H1 (cell line): Measurements from ENCODE around the gene HOXD4. TPM values are rescaled to one million over a fixed set of nuclear protein-coding genes. Genes with fewer than 3 reads are reported as not detected.

Experiments used
- CTCF ChIA-PET: fragments of 300-600 bp; sonication (Branson Sonifier 250); formaldehyde crosslinking; loops from one replicate; lab custom pipeline; 2021; ENCODE audit not compliant: partially characterized antibody; lab: Charles Lee
- POLR2A ChIA-PET: fragments of 300-600 bp; sonication (Branson Sonifier 250); formaldehyde crosslinking; loops from one replicate; lab custom pipeline; 2021; ENCODE audit warnings: inconsistent platforms; ENCODE audit not compliant: partially characterized antibody; lab: Charles Lee
- DNase-seq, 2 experiments: peaks; one replicate each; pipeline versions ENCODE4 v3.0.0 to v3.0.0-alpha.2; 2010 to 2022; ENCODE audit warnings: low spot score in 2 of 2, low read depth in 1 of 2, mixed read lengths in 1 of 2
- FAIRE-seq: peaks from 2 replicates; lab custom pipeline; 2011; peaks lifted over from hg19 to GRCh38; lab: Jason Lieb, UNC
- H2AFZ ChIP-seq: 2 replicates; pipeline ENCODE4 v1.8.1; 2012; ENCODE audit warnings: low read length, inconsistent platforms
- H2AK5ac ChIP-seq: 2 replicates; pipeline ENCODE4 v1.6.1; 2013; ENCODE audit warnings: low read depth, low read length
- H2BK120ac ChIP-seq: replicated peaks from 2 replicates; pipeline ENCODE3; 2013; ENCODE audit warnings: low read depth, low read length, inconsistent platforms
- H2BK12ac ChIP-seq: 2 replicates; pipeline ENCODE4 v1.6.1; 2013; ENCODE audit warnings: low read depth, low read length
- H2BK15ac ChIP-seq: 2 replicates; pipeline ENCODE4 v1.6.1; 2013; ENCODE audit warnings: low read length
- H2BK20ac ChIP-seq: 2 replicates; pipeline ENCODE4 v1.6.1; 2013; ENCODE audit warnings: low read length
- H2BK5ac ChIP-seq: 2 replicates; pipeline ENCODE4 v1.6.1; 2013; ENCODE audit warnings: low read depth, low read length
- H3K14ac ChIP-seq: 2 replicates; pipeline ENCODE4 v1.6.1; 2013; ENCODE audit warnings: inconsistent platforms; ENCODE audit not compliant: insufficient read length
- H3K18ac ChIP-seq: 2 replicates; pipeline ENCODE4 v1.6.1; 2013; ENCODE audit warnings: low read length; ENCODE audit errors: extremely low read depth
- H3K23ac ChIP-seq: 2 replicates; pipeline ENCODE4 v1.6.1; 2013; ENCODE audit warnings: inconsistent platforms; ENCODE audit not compliant: insufficient read length
- H3K23me2 ChIP-seq: 2 replicates; pipeline ENCODE4 v1.6.1; 2013; ENCODE audit warnings: low read depth, low read length
- H3K27ac ChIP-seq: 2 replicates; pipeline ENCODE4 v1.6.1; 2011; ENCODE audit warnings: low read depth, low read length, inconsistent platforms
- H3K27me3 ChIP-seq, 4 experiments: replicated peaks in 1 of 4; 1 replicate in 1 of 4; 2 replicates in 3 of 4; pipeline versions ENCODE4 v1.6.1 to v1.8.1; 2011 to 2013; ENCODE audit warnings: low read length in 3 of 4, mild to moderate bottlenecking in 3 of 4, inconsistent platforms in 2 of 4, mixed read lengths in 2 of 4, moderate library complexity in 1 of 4; ENCODE audit not compliant: control insufficient read depth in 3 of 4, insufficient read depth in 3 of 4; ENCODE audit errors: extremely low read depth in 1 of 4
- H3K36me3 ChIP-seq, 4 experiments: 2 replicates each; pipeline versions ENCODE4 v1.6.1 to v1.8.1; 2011 to 2013; ENCODE audit warnings: mild to moderate bottlenecking in 4 of 4, low read length in 3 of 4, moderate library complexity in 2 of 4, control low read depth in 1 of 4, inconsistent platforms in 1 of 4; ENCODE audit not compliant: insufficient read depth in 4 of 4, control insufficient read depth in 2 of 4
- H3K4ac ChIP-seq: replicated peaks from 2 replicates; pipeline ENCODE3; 2013; ENCODE audit warnings: low read length, low read depth, mixed read lengths, inconsistent platforms; ENCODE audit not compliant: insufficient read length
- H3K4me1 ChIP-seq, 4 experiments: replicated peaks in 1 of 4; 1 replicate in 1 of 4; 2 replicates in 3 of 4; pipeline versions ENCODE4 v1.6.1 to v1.8.1; 2011 to 2013; ENCODE audit warnings: low read length in 3 of 4, inconsistent platforms in 2 of 4, mixed read lengths in 1 of 4; ENCODE audit not compliant: insufficient read depth in 4 of 4, control insufficient read depth in 3 of 4
- H3K4me2 ChIP-seq, 2 experiments: 2 replicates each; pipeline versions ENCODE4 v1.6.1 to v1.8.1; 2011 to 2013; ENCODE audit warnings: low read depth in 2 of 2, low read length in 2 of 2, control low read depth in 1 of 2, inconsistent platforms in 1 of 2, mild to moderate bottlenecking in 1 of 2; ENCODE audit not compliant: insufficient read depth in 1 of 2
- H3K4me3 ChIP-seq, 4 experiments: fragments of 200-600, 300-600 bp in 1 of 4; sonication (generic), shearing (Covaris generic), sonication (Bioruptor Twin) in 1 of 4; 2 replicates each; pipeline versions ENCODE4 v1.5.1 to v1.8.1; 2011 to 2016; ENCODE audit warnings: low read length in 4 of 4, low read depth in 3 of 4, control low read depth in 2 of 4, inconsistent platforms in 2 of 4, mild to moderate bottlenecking in 2 of 4, mixed read lengths in 1 of 4, moderate library complexity in 1 of 4; ENCODE audit not compliant: insufficient read depth in 2 of 4; ENCODE audit errors: extremely low read depth in 1 of 4
- H3K56ac ChIP-seq: replicated peaks from 2 replicates; pipeline ENCODE3; 2013; ENCODE audit warnings: low read depth, mild to moderate bottlenecking, mixed read lengths, low read length, inconsistent platforms; ENCODE audit not compliant: insufficient read length
- H3K79me1 ChIP-seq: 2 replicates; pipeline ENCODE4 v1.6.1; 2013; ENCODE audit warnings: low read depth, low read length, control low read depth
- H3K79me2 ChIP-seq, 2 experiments: 2 replicates each; pipeline versions ENCODE4 v1.6.1 to v1.8.1; 2012 to 2013; ENCODE audit warnings: low read length in 2 of 2, mild to moderate bottlenecking in 2 of 2, inconsistent platforms in 1 of 2; ENCODE audit not compliant: insufficient read depth in 2 of 2, control insufficient read depth in 1 of 2
- H3K9ac ChIP-seq, 4 experiments: replicated peaks in 1 of 4; 1 replicate in 1 of 4; 2 replicates in 3 of 4; pipeline versions ENCODE4 v1.6.1 to v1.8.1; 2011 to 2013; ENCODE audit warnings: low read depth in 3 of 4, low read length in 3 of 4, control low read depth in 2 of 4, mild to moderate bottlenecking in 2 of 4, moderate library complexity in 2 of 4, inconsistent platforms in 1 of 4; ENCODE audit errors: extremely low read depth in 1 of 4
- H3K9me3 ChIP-seq, 2 experiments: 2 replicates each; pipeline versions ENCODE4 v1.6.1 to v1.8.1; 2012 to 2013; ENCODE audit warnings: mild to moderate bottlenecking in 2 of 2, moderate library complexity in 2 of 2, control low read depth in 1 of 2, inconsistent platforms in 1 of 2, low read depth in 1 of 2, low read length in 1 of 2, mixed read lengths in 1 of 2; ENCODE audit not compliant: insufficient read depth in 2 of 2
- H4K20me1 ChIP-seq, 2 experiments: replicated peaks in 1 of 2; 2 replicates each; pipeline versions ENCODE3 to v1.8.1; 2011 to 2013; ENCODE audit warnings: inconsistent platforms in 2 of 2, low read length in 2 of 2, mild to moderate bottlenecking in 1 of 2; ENCODE audit not compliant: insufficient read depth in 2 of 2, control insufficient read depth in 1 of 2
- H4K5ac ChIP-seq: 2 replicates; pipeline ENCODE4 v1.6.1; 2013; ENCODE audit warnings: low read length, low read depth, mixed read lengths, inconsistent platforms; ENCODE audit not compliant: insufficient read length
- H4K8ac ChIP-seq: 2 replicates; pipeline ENCODE4 v1.8.0; 2013; ENCODE audit warnings: mild to moderate bottlenecking, moderate library complexity, low read length, inconsistent platforms; ENCODE audit not compliant: insufficient read depth; ENCODE audit errors: extremely low read depth
- H4K91ac ChIP-seq: replicated peaks from 2 replicates; pipeline ENCODE3; 2013; ENCODE audit warnings: low read length, mixed read lengths, inconsistent platforms; ENCODE audit not compliant: insufficient read length
- EGR1 ChIP-seq: IDR thresholded peaks from 2 replicates; pipeline ENCODE4 v1.6.1; 2011; ENCODE audit warnings: low read depth, low read length, borderline replicate concordance
- WGBS, 2 experiments: shearing (Covaris generic) in 1 of 2; methylation state at CpG; one replicate each; pipeline versions ENCODE4 v1.1.6 to v1.1.7; 2013 to 2015; ENCODE audit warnings: low lambda C conversion rate in 2 of 2, mixed read lengths in 2 of 2, inconsistent platforms in 1 of 2, low coverage in 1 of 2, missing lambda C conversion rate in 1 of 2; ENCODE audit not compliant: insufficient replicate concordance in 2 of 2, insufficient coverage in 1 of 2, insufficient read length in 1 of 2; ENCODE audit errors: extremely low coverage in 1 of 2, missing lambda C conversion rate in 1 of 2; 5-methylcytosine and 5-hydroxymethylcytosine counted together
- polyA plus RNA-seq, 7 experiments: library from polyadenylated mRNA; depleted of rRNA in 3 of 7; stranded (reverse) in 5 of 7; unstranded in 2 of 7; fragments of >200 nt in 5 of 7; fragments of 200-250 nt in 2 of 7; gene quantifications; 1 replicate in 5 of 7; 2 replicates in 1 of 7; 4 replicates in 1 of 7; pipeline versions ENCODE4 v1.2.1 to v1.2.3, GENCODE V29; 2011 to 2013; ENCODE audit warnings: missing spikeins in 2 of 7, mixed read lengths in 2 of 7
- total RNA-seq: library from RNA; stranded (reverse); fragmentation: NEBNext Ultra II Directional; extraction: Animal tissue kit (Norgen Biotek cat#: 25700); gene quantifications from 2 replicates; pipeline ENCODE4 v1.2.1, GENCODE V29; 2021

The HOXD4 gene
- total and polyA plus RNA-seq, 2 of the 8 experiments (the other 6 are each of a cell fraction or from before 2014, with no cell fraction given), result not detected

- Histone ChIP-seq H3K23ac (no peak overlapping the region), H3K9ac (no peak overlapping the region), H2BK5ac (no peak overlapping the region), H2BK12ac (no peak overlapping the region), H4K20me1 (peaks cover 7 to 11% of the 10 kb centered on the region in 2 experiments), H3K18ac (no peak overlapping the region), H3K4me1 (peaks cover 0 to 3% (median 1%) of the 10 kb centered on the region in 4 experiments; a peak in 5 of 7 replicates), H3K9me3 (no peaks in the 10 kb centered on the region), H4K8ac (no peak overlapping the region), H3K23me2 (peaks cover 6% of the 10 kb centered on the region; the same call in 1 of the 2 replicates), H2BK120ac (no peak overlapping the region), H3K4me2 (no peak overlapping the region), H3K14ac (no peak overlapping the region), H3K4me3 (no peak overlapping the region), H4K91ac (no peak overlapping the region), H3K36me3 (no peaks in the 10 kb centered on the region), H2AFZ (no peak overlapping the region), H3K79me2 (no peaks in the 10 kb centered on the region), H2AK5ac (no peak overlapping the region), H4K5ac (no peak overlapping the region), H3K79me1 (no peaks in the 10 kb centered on the region), H3K4ac (no peak overlapping the region), H3K27ac (no peak overlapping the region), H3K56ac (no peak overlapping the region), H3K27me3 (peaks cover 85 to 99% (median 98%) of the 10 kb centered on the region in 4 experiments), H2BK15ac (no peak overlapping the region), H2BK20ac (no peak overlapping the region)
- TF ChIP-seq EGR1, result no peak
- 81% methylated on average over 3 of the region's 3 CpGs; no CpG with 5 or more reads in 1 of the 2 experiments for WGBS, 2 experiments
- DNase-seq, result no peak
- ChIA-PET CTCF (interaction anchor here (1.0 to 1.9 kb wide), 5 partner anchors 37 to 273 kb away, joined by 3 to 9 read pairs (median 4); no protein-coding TSS in a partner anchor), POLR2A (interaction anchor here (0.7 kb wide), 1 partner anchor 8 kb away, joined by 3 read pairs; no protein-coding TSS in a partner anchor)
- no peak for FAIRE-seq
Observed at GRCh38 chr2:176181551-176181950, 30.2 kb downstream of the HOXD4 start.
